GM12891 (cell line): ENCODE results near the gene CEP72.

Source experiments
- POLR2A ChIP-seq: IDR thresholded peaks from 2 replicates; pipeline ENCODE4 v1.6.1; 2011; ENCODE audit warnings: low read depth, low read length, control low read depth
- POLR2AphosphoS5 ChIP-seq: IDR thresholded peaks from 2 replicates; pipeline ENCODE4 v1.6.1; 2011; ENCODE audit warnings: low read depth, low read length, control low read depth

DNA sequence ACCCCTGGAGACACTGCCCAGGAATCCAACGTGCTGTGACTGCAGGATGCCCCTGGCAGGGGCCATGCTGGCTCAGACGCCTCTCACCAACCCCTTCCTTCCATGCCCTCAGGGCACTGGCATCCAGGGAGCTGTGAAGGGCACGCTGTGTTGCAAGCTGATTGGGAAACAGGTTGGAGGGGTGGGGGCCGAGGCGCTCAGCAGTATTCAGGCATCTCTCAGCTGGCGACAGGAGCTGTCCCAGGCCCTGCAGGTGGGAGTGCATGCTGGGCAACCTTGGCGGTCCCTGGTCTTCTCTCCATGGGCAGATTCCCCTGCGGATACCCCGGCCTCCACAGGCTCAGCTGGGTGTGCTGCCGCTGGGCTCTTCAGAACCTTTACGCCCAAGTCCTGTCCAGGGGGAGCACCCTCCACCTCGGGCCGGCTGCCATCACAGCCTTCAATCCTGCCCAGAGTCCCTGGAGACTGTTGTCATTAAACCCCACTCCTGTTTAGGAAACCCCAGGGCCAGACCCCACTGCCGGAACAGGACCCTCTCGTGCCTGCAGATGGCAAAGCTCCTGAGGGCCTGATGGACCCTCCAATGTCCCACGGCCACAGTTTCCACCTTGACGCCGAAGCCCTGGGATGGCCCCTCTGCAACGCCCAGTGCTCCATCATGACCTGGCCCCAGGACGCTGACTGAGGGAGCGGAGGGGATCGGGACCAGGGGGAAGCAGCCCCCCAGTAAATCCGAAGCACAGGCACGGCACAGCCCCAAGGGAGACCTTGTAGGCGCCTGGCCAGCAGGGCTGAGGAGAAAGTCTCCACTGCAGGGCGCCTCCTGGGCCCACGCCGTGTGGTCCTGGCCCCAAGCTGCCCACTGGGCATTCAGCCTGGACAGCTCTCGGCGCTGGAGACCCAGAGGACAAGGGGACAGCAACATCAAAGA lies 71.7 kb downstream of the CEP72 start:
- no peak for TF ChIP-seq POLR2AphosphoS5
- TF ChIP-seq POLR2A = no peak
